K562 (cell line): ENCODE measurements around the gene CLEC4M. TPM values are rescaled to one million over a fixed set of nuclear protein-coding genes. Genes with fewer than 3 reads are reported as not detected.

Experiments
- ATAC-seq: fragments of 200-7000 bp; cut with Tn5 transposase; 3 replicates; pipeline ENCODE4 v1.9.1; 2020; ENCODE audit warnings: moderate library complexity
- BruUV-seq: library from RNA; stranded (reverse); fragments of 400-500 nt; replicated peaks from 2 replicates; lab custom pipeline; 2021; lab: Mats Ljungman, UMichigan
- CTCF ChIA-PET: fragments of 300-600 bp; formaldehyde crosslinking; extraction: SDS; loops from one replicate; lab custom pipeline; 2021; ENCODE audit warnings: low intra/inter-chr PET ratio; lab: Yijun Ruan, JAX
- POLR2A ChIA-PET: fragments of 300-600, 350-650 bp; sonication (Branson Sonifier 250); formaldehyde crosslinking; extraction: SDS; loops from one replicate; lab custom pipeline; 2021; ENCODE audit warnings: antibody characterized with exemption, inconsistent platforms; lab: Yijun Ruan, JAX
- DNase-seq, 4 experiments: peaks; one replicate each; pipeline versions ENCODE4 v3.0.0 to v3.0.0-alpha.2; 2011 to 2018; ENCODE audit warnings: low spot score in 3 of 4, mixed read lengths in 3 of 4; ENCODE audit errors: extremely low read depth in 1 of 4
- FAIRE-seq: peaks from 2 replicates; lab custom pipeline; 2011; peaks lifted over from hg19 to GRCh38; lab: Jason Lieb, UNC
- H2AFZ ChIP-seq: 2 replicates; pipeline ENCODE4 v1.6.0; 2011; ENCODE audit warnings: low read depth, low read length, control low read depth, inconsistent platforms
- H3K27ac ChIP-seq: fragments of 200-600 bp; 3 replicates; pipeline ENCODE4 v1.8.0; 2011; ENCODE audit warnings: low read depth, mild to moderate bottlenecking, control low read depth, inconsistent platforms, low read length, moderate library complexity, mixed read lengths; ENCODE audit errors: extremely low read depth
- H3K27me3 ChIP-seq, 2 experiments: fragments of 300-600 bp in 1 of 2; 2 replicates in 1 of 2; 3 replicates in 1 of 2; pipeline versions ENCODE4 v1.6.0 to v1.8.0; 2011; ENCODE audit warnings: inconsistent platforms in 2 of 2, low read length in 2 of 2, mild to moderate bottlenecking in 1 of 2, mixed read lengths in 1 of 2, moderate library complexity in 1 of 2; ENCODE audit not compliant: control insufficient read depth in 2 of 2, insufficient read depth in 2 of 2
- H3K36me3 ChIP-seq: fragments of 300-600 bp; 3 replicates; pipeline ENCODE4 v1.8.0; 2011; ENCODE audit warnings: mild to moderate bottlenecking, low read length, inconsistent platforms; ENCODE audit not compliant: control insufficient read depth, insufficient read depth
- H3K4me1 ChIP-seq, 2 experiments: fragments of 200-600 bp in 1 of 2; replicated peaks in 1 of 2; 2 replicates in 1 of 2; 3 replicates in 1 of 2; pipeline versions ENCODE4 v1.5.1 to v1.8.0; 2011; ENCODE audit warnings: inconsistent platforms in 2 of 2, low read length in 2 of 2, mild to moderate bottlenecking in 1 of 2, mixed read lengths in 1 of 2, moderate library complexity in 1 of 2; ENCODE audit not compliant: control insufficient read depth in 2 of 2, insufficient read depth in 2 of 2
- H3K4me2 ChIP-seq: 2 replicates; pipeline ENCODE4 v1.6.1; 2011; ENCODE audit warnings: low read length, control low read depth, inconsistent platforms, mixed read lengths; ENCODE audit not compliant: insufficient read depth
- H3K4me3 ChIP-seq: fragments of 200-600 bp; sonication (generic), shearing (Covaris generic); 2 replicates; pipeline ENCODE4 v1.5.1; 2016; ENCODE audit warnings: control low read depth, inconsistent platforms
- H3K79me2 ChIP-seq: fragments of 200-600 bp; 3 replicates; pipeline ENCODE4 v1.8.0; 2011; ENCODE audit warnings: low read length, inconsistent platforms; ENCODE audit not compliant: control insufficient read depth, insufficient read depth
- H3K9ac ChIP-seq, 2 experiments: 2 replicates each; pipeline versions ENCODE4 v1.6.0 to v1.6.1; 2011; ENCODE audit warnings: low read depth in 2 of 2, low read length in 2 of 2, control low read depth in 1 of 2, inconsistent platforms in 1 of 2, mild to moderate bottlenecking in 1 of 2, mixed read lengths in 1 of 2; ENCODE audit not compliant: insufficient read depth in 1 of 2
- H3K9me1 ChIP-seq: one replicate; pipeline ENCODE4 v1.6.0; 2011; ENCODE audit warnings: inconsistent platforms, mild to moderate bottlenecking, low read length, moderate library complexity; ENCODE audit not compliant: control insufficient read depth, insufficient read depth
- H3K9me3 ChIP-seq: replicated peaks from 2 replicates; pipeline ENCODE4 v1.5.1; 2011; ENCODE audit warnings: low read depth, low read length, inconsistent platforms; ENCODE audit not compliant: control insufficient read depth, insufficient read depth
- H4K20me1 ChIP-seq: replicated peaks from 2 replicates; pipeline ENCODE4 v1.6.1; 2011; ENCODE audit warnings: low read length, inconsistent platforms, mixed read lengths; ENCODE audit not compliant: control insufficient read depth, insufficient read depth
- ARID2 ChIP-seq: fragments of 450-650 bp; IDR thresholded peaks from 2 replicates; pipeline ENCODE4 v1.6.1; 2017; ENCODE audit warnings: antibody characterized with exemption, mild to moderate bottlenecking
- CEBPB ChIP-seq: fragments of 450-650 bp; IDR thresholded peaks from 2 replicates; pipeline ENCODE4 v1.6.1; 2016; ENCODE audit warnings: missing genetic modification characterization, missing compliant biosample characterization
- CREM ChIP-seq: IDR thresholded peaks from 2 replicates; pipeline ENCODE4 v1.6.1; 2014; ENCODE audit warnings: antibody characterized with exemption, low read depth
- GABPB2 ChIP-seq: fragments of 250-450 bp; sonication (Bioruptor Pico); conservative IDR thresholded peaks from 2 replicates; pipeline ENCODE4 v1.5.1; 2021; ENCODE audit warnings: mild to moderate bottlenecking
- KHSRP ChIP-seq: fragments of 450-650 bp; IDR thresholded peaks from 2 replicates; pipeline ENCODE4 v1.6.1; 2017
- LARP7 ChIP-seq: fragments of 450-650 bp; IDR thresholded peaks from 2 replicates; pipeline ENCODE4 v1.6.1; 2016
- MIER1 ChIP-seq: fragments of 450-650 bp; IDR thresholded peaks from 2 replicates; pipeline ENCODE4 v1.6.1; 2016; ENCODE audit warnings: antibody characterized with exemption, mild to moderate bottlenecking, low read depth
- NCOA2 ChIP-seq, 2 experiments: fragments of 450-650 bp; IDR thresholded peaks; 2 replicates each; pipeline ENCODE4 v1.6.1; 2018; ENCODE audit warnings: mild to moderate bottlenecking in 2 of 2, moderate library complexity in 1 of 2; ENCODE audit not compliant: partially characterized antibody in 2 of 2
- NFIX ChIP-seq: fragments of 250-450 bp; sonication (Bioruptor Pico); IDR thresholded peaks from 2 replicates; pipeline ENCODE4 v1.4.0; 2020; ENCODE audit warnings: low read depth, mild to moderate bottlenecking, moderate library complexity
- RBM14 ChIP-seq: fragments of 200-400 bp; formaldehyde crosslinking; IDR thresholded peaks from 2 replicates; pipeline ENCODE4 v1.6.1; 2018; ENCODE audit warnings: low read depth, mild to moderate bottlenecking, low read length, moderate library complexity, borderline replicate concordance; ENCODE audit not compliant: insufficient read depth
- SNIP1 ChIP-seq: fragments of 450-650 bp; IDR thresholded peaks from 2 replicates; pipeline ENCODE4 v1.7.1; 2017; ENCODE audit warnings: low read depth, mild to moderate bottlenecking
- SP1 ChIP-seq: sonication (generic); formaldehyde crosslinking; IDR thresholded peaks from 2 replicates; pipeline ENCODE4 v1.8.1; 2022; ENCODE audit warnings: mild to moderate bottlenecking, missing genetic modification reagents
- THAP12 ChIP-seq: fragments of 250-450 bp; sonication (Bioruptor Pico); IDR thresholded peaks from 2 replicates; pipeline ENCODE4 v1.9.0; 2021; ENCODE audit warnings: mild to moderate bottlenecking, inconsistent platforms
- ZFPM2 ChIP-seq: fragments of 250-450 bp; sonication (Bioruptor Pico); IDR thresholded peaks from 2 replicates; pipeline ENCODE4 v1.5.1; 2022; ENCODE audit warnings: mild to moderate bottlenecking
- ZNF277 ChIP-seq: fragments of 250-450 bp; sonication (Bioruptor Pico); IDR thresholded peaks from 2 replicates; pipeline ENCODE4 v1.8.0; 2022; ENCODE audit warnings: inconsistent platforms, mild to moderate bottlenecking, moderate library complexity, borderline replicate concordance
- ZNF668 ChIP-seq: fragments of 250-450 bp; sonication (Bioruptor Pico); IDR thresholded peaks from 2 replicates; pipeline ENCODE4 v1.8.0; 2022; ENCODE audit warnings: mild to moderate bottlenecking, inconsistent platforms
- WGBS: fragments of 100-300 bp; shearing (Covaris generic); methylation state at CpG from one replicate; pipeline ENCODE4 v1.1.6; 2016; ENCODE audit warnings: low coverage, mixed read lengths; ENCODE audit not compliant: insufficient coverage; ENCODE audit errors: missing lambda C conversion rate; 5-methylcytosine and 5-hydroxymethylcytosine counted together
- in situ Hi-C: fragments of 300-500 bp; cut with MboI; formaldehyde crosslinking; loops from 4 replicates; pipeline ENCODE4 v1.15.0; 2018; ENCODE audit warnings: inconsistent platforms, mixed read lengths
- intact Hi-C: fragments of 100-400 bp; cut with micrococcal nuclease; formaldehyde crosslinking; loops from 2 replicates; pipeline ENCODE4 v1.14.2; 2022
- polyA plus RNA-seq, 8 experiments: library from polyadenylated mRNA; depleted of rRNA in 4 of 8; stranded (reverse) in 5 of 8; unstranded in 3 of 8; fragments of >200 nt; fragmentation: Nextera tagmentation in 2 of 8; fragmentation: Illumina TruSeq in 1 of 8; extraction: Ambion mirVana in 2 of 8; extraction: Trizol in 1 of 8; gene quantifications; 2 replicates each; pipeline versions ENCODE4 v1.2.1 to v1.2.3, GENCODE V29; 2011 to 2014; ENCODE audit warnings: inconsistent platforms in 1 of 8, missing spikeins in 1 of 8
- total RNA-seq, 7 experiments: library from RNA; depleted of rRNA in 6 of 7; stranded (reverse); fragments of >200 nt in 6 of 7; fragmentation: Illumina TruSeq in 2 of 7; extraction: Trizol in 2 of 7; gene quantifications; 2 replicates each; pipeline versions ENCODE4 v1.2.1 to v1.2.3, GENCODE V29; 2011 to 2021; ENCODE audit warnings: low replicate concordance in 1 of 7

Gene CLEC4M
- total and polyA plus RNA-seq, 9 of the 15 experiments (the other 6 are each of a cell fraction or from before 2014, with no cell fraction given): 0.08 to 0.18 TPM; not detected in 7

GRCh38 chr19:7806876-7807275, 43.8 kb downstream of the CLEC4M start:
- ChIA-PET CTCF (no interaction called here), POLR2A (no interaction called here)
- in situ Hi-C loops (loop anchor here (5.0 to 10.0 kb wide), 2 partner anchors 235 to 452 kb away; no protein-coding TSS in a partner anchor), intact Hi-C loops (no loop called here)
- TF ChIP-seq SP1 (CRISPR knock-in tag): no peak
- no peak for TF ChIP-seq MIER1
- TF ChIP-seq NFIX: no peak
- TF ChIP-seq SNIP1: no peak
- no peak for TF ChIP-seq CREM
- TF ChIP-seq GABPB2: no peak
- TF ChIP-seq CEBPB: no peak
- TF ChIP-seq ZFPM2 (CRISPR knock-in tag): no peak
- no peak for TF ChIP-seq THAP12 (CRISPR knock-in tag)
- TF ChIP-seq KHSRP: no peak
- TF ChIP-seq RBM14: no peak
- no peak for TF ChIP-seq NCOA2 (IDR thresholded peaks at IDR 0.05; ENCODE audit: partially characterized antibody in 2 of 2)
- TF ChIP-seq LARP7: no peak
- TF ChIP-seq ARID2: no peak
- TF ChIP-seq ZNF668 (CRISPR knock-in tag): no peak
- no peak for TF ChIP-seq ZNF277 (CRISPR knock-in tag)
- DNase-seq (no peak), ATAC-seq (no peak), FAIRE-seq (no peak)
- no TSS peak for BruUV-seq
- no peaks in the 10 kb centered on the region for H3K9me1 ChIP-seq
- WGBS: 9% methylated on average over 9 of the region's 9 CpGs
- no peak overlapping the region for H3K4me2 ChIP-seq
- H3K27me3 ChIP-seq: peaks cover 7 to 22% of the 10 kb centered on the region in 2 experiments; a peak in 4 of 5 replicates
- no peak overlapping the region for H2AFZ ChIP-seq
- H4K20me1 ChIP-seq: no peaks in the 10 kb centered on the region
- no peak overlapping the region for H3K9ac ChIP-seq
- H3K4me1 ChIP-seq: no peaks in the 10 kb centered on the region; a peak in 1 of 5 replicates
- no peak overlapping the region for H3K27ac ChIP-seq
- no peak overlapping the region for H3K4me3 ChIP-seq
- H3K79me2 ChIP-seq: no peaks in the 10 kb centered on the region
- no peaks in the 10 kb centered on the region for H3K36me3 ChIP-seq
- H3K9me3 ChIP-seq: no peaks in the 10 kb centered on the region; the same call in 1 of the 2 replicates
